Loucy (cell line): ENCODE measurements around the gene ATP8A1.

Experiments
- CTCF ChIP-seq: fragments of 200-600 bp; sonication (generic); conservative IDR thresholded peaks from 2 replicates; pipeline ENCODE4 v1.5.1; 2014; ENCODE audit warnings: mild to moderate bottlenecking, antibody characterized with exemption, low read length
- EZH2phosphoT487 ChIP-seq: fragments of 200-600 bp; IDR thresholded peaks from 2 replicates; pipeline ENCODE4 v1.6.1; 2018; ENCODE audit warnings: antibody characterized with exemption, mild to moderate bottlenecking, moderate library complexity, borderline replicate concordance

- TF ChIP-seq CTCF (no peak), EZH2phosphoT487 (no peak)
Observed at GRCh38 chr4:42512226-42512625, 144.7 kb downstream of the ATP8A1 start.
